Measurements from ENCODE around the gene TOMM5. TPM values are rescaled to one million over a fixed set of nuclear protein-coding genes. Genes with fewer than 3 reads are reported as not detected.

Gene TOMM5
- total and polyA plus RNA-seq, 2 of the 13 experiments (the other 11 are each of a cell fraction or from before 2014, with no cell fraction given): 147 to 315 TPM

GRCh38 chr9:37592108-37592951, at the start of gene TOMM5 (continued):
- TF ChIP-seq NFIB (CRISPR knock-in tag; IDR thresholded peaks at IDR 0.05; ENCODE audit: borderline replicate concordance) (peak; percentile 93; the same call in 1 of the 2 replicates), MIXL1 (CRISPR knock-in tag; IDR thresholded peaks at IDR 0.05) (peak; percentile 74), MIER2 (CRISPR knock-in tag; IDR thresholded peaks at IDR 0.05) (peak; percentile 72), ZMYM3 (CRISPR knock-in tag; IDR thresholded peaks at IDR 0.05) (peak; percentile 74), SRF (IDR thresholded peaks at IDR 0.05; ENCODE audit: low read depth, low read length) (0 out of 2 replicates have a peak, but pooled peaks have one; percentile 10), NAIF1 (CRISPR knock-in tag; IDR thresholded peaks at IDR 0.05; ENCODE audit: borderline replicate concordance) (no peak), ZNF574 (CRISPR knock-in tag; IDR thresholded peaks at IDR 0.05) (peak; percentile 96), ZBTB38 (CRISPR knock-in tag; IDR thresholded peaks at IDR 0.05) (peak; percentile 91), CBX2 (IDR thresholded peaks at IDR 0.05; ENCODE audit: low read depth, low read length) (no peak), CBX2 (CRISPR knock-in tag; IDR thresholded peaks at IDR 0.05; ENCODE audit: low read depth) (no peak), DR1 (CRISPR knock-in tag; IDR thresholded peaks at IDR 0.05) (peak; percentile 85), YEATS4 (CRISPR knock-in tag; IDR thresholded peaks at IDR 0.05; ENCODE audit: borderline replicate concordance) (peak; percentile 98), ZBTB40 (IDR thresholded peaks at IDR 0.05) (peak; percentile 62), ZBTB40 (CRISPR knock-in tag; IDR thresholded peaks at IDR 0.05) (peak; percentile 96), FOXK1 (CRISPR knock-in tag; IDR thresholded peaks at IDR 0.05; ENCODE audit: borderline replicate concordance, low read depth) (peak; percentile 86; the same call in 1 of the 2 replicates), GATA4 (IDR thresholded peaks at IDR 0.05; ENCODE audit: borderline replicate concordance, low read depth) (0 out of 2 replicates have a peak, but pooled peaks have one; percentile 35)

Data from HepG2 (cell line).